Fibroblast of the conjunctiva (primary cell): ENCODE results near the gene MBNL2.

Experiments
- DNase-seq: peaks from one replicate; pipeline ENCODE4 v3.0.0-alpha.2; 2010; ENCODE audit warnings: low read depth

Gene MBNL2

DNA sequence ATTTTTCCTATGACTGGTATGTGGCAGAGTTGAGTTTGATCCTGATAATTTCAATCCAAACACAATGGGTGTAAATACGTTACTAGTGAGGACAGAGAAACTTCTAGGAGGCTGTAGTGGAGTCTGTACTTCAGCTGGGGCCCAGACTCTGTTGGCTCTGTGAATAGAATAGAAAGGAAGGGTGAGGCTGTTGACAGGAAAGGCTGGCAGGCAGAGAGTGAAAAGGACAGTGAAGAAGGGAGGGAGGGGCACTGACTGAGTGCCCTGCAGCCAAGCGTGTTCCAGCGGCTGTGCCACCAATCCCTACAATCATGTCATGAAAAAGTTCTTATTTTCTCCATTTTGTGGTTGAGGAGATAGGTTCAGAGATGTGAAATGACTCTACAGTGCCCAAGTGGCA lies 80.5 kb downstream of the MBNL2 start:
- DNase-seq: no peak

DNA sequence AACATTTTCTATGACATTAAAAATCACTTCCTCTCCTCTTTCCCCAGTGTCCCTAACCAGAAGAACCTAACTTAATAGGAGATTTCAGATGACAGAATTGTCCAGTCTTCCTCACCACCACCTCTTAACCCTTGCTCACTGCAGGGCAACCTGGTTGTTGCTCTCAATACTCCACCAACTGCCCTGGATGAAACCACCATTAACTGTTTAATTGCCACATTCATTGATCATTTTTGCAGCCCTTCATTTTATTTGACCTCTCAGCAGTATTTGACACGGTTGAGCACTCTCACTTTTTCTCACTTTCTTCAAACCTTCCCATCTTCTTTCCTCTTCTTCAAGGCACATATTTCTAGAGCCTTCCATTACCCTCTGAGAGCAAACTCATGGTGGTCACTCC lies 84.0 kb downstream of the MBNL2 start:
- DNase-seq: no peak

DNA sequence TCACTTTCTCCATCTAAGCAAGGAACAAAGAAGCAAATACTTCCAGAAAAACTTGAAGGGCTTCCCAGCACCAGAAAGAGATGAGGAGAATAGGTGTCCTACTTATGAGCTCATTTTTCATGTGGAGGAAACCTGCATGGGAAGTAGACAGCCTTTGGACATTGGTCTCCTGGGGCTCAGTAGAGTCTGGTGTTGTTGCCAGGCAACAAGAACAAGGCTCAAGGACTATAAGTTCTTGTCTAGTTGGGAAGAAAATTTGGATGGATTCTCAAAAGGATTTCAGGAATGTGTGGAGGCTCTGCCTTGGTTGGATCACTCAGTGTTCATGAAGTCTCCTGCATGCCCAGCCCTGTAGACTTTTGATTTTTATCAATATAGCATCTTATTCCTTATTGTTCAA lies 84.5 kb downstream of the MBNL2 start:
- DNase-seq: peak; percentile 22

DNA sequence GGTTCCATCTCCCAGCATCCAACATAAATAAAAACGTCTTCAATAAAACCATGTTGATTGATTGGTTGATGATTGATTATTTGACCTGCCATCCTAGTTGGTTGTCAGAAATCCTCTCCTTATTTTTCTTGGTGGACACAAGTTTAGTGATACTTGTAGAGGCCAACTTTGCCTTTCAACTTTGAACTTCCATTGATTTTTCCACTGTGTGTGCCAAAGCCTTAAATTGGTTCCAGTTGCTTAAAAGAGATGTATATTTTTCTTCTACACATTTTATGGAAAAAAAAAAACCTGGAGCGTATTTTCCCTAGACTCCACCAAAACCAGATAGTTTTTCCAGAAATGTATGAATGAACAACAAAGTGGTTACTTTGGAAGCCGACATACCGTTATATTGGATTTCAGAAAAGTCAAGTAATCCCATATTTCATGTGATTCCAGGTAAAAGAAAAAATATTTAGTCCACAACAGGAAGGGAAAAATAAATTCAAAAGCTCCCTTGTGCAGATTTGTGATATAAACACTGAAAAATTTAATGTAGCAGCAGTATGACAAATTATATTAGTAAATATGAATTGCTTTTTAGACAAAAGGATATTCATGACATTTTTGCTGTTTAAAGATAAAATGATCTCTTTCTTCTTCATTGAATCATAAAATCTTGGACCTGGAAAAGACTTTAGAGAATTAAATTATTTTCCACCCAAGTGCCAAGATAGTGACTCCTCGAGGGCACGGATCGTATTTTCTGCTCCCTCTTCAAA lies 85.2 kb downstream of the MBNL2 start:
- DNase-seq: no peak

DNA sequence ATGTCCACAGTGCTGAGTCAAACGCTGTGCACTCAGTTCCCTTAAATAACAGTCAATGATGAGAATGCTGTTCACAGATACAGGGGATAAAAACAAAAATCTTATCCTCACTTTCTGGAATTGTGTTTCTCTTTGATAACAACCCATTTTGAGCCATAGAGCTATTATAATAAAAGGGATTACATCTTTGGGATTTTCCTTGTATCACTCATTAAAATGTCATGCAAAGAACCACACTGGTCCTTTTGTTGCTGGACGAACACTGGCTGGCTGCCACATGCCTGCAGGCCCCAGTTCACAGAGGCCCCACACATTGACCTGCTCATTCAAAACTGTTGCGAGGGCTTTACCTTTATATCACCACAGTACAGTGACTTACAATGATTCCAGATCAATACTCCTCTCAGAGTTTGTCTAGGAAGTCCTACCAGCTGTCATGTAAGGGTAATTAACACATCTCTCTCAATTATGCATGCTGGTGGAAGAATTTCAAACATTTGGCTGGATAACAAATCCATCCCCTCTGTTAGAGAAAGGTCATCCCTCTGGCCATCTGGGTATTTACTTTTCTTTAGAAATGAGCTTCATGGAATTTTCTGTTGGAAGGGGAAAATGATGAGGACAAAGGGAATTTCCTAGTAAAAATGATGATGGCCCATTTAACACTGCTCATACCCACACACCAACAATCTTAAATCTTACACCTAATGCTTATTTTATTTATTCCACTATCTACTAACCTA lies 85.9 kb downstream of the MBNL2 start:
- DNase-seq: no peak

DNA sequence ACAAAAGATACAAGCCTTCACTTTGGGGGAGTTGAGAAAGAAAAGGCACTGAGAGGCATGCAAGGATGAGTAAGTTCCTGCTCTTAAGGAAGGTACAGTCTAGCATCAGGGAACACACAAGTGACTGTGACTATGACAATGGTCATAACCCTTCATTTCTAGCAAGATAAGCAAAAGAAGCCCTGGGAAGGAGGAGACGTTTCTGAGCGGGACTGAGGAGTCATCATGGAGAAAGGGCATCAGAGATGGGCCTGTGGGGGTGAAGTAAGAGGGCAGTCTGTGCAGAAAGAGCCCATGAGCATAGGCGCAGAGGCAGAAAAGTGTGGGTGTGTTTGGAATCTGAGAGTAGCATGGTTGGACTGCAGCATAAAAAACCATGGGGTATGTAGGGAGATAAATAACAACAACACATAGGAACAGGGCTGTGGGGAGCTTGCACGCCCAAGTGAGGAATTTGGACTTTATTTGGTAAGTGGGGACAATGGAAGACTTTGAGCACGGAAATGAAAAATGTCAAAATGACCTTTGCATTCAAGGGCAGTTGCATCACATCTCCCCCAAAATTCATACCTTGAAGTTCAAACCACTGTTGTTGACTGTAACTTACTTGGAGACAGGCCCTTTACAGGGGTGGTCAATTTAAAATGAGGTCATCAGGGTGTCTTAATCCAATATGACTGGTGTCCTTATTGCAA lies 86.7 kb downstream of the MBNL2 start:
- DNase-seq: no peak

DNA sequence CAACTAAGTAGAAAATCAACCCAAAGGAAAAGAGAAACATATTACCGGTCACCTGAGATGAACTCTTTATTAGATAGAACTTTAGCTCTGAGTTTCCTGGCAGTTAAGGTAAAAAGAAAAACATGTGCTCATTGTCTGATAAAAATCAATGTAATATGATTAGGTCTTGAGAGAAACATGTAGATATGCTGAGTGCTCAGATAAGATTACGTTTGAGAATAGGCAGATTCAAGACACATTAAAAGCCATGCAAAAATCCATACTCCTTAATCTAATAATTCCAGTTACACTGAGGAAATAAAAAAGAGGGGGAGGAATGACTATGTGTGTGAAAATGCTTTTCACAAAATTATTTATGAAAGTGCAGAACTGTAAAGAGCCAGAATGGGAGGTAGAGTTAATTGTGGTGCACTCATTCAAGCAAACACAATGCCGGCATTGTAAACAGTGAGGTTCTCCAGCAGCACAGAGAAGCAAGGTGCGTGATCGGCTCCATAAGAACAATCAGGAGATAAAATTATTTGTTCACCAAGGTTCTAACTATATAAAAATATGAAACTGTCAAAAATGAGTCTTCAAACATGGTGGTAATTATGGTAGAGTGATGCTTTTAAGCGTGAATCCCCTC lies 88.8 kb downstream of the MBNL2 start:
- no peak for DNase-seq

DNA sequence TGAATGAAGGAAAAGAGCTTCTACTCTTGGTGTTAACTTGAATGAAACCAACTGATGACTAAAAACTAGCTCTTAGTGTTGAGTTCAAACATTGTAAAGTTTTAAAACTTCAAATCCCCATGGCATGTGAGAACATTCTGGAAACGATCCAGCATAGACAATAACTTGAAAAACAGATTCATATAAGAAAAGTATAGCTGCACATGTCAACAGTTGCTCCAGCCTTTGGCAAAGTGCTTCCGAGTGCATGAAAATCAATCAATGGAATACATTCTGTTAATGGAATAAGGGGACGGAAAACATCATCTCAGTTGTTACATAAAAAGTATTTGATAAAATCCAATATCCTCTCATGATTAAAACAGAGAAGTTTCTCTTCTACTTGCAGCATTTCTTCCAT lies 89.8 kb downstream of the MBNL2 start:
- DNase-seq: no peak

DNA sequence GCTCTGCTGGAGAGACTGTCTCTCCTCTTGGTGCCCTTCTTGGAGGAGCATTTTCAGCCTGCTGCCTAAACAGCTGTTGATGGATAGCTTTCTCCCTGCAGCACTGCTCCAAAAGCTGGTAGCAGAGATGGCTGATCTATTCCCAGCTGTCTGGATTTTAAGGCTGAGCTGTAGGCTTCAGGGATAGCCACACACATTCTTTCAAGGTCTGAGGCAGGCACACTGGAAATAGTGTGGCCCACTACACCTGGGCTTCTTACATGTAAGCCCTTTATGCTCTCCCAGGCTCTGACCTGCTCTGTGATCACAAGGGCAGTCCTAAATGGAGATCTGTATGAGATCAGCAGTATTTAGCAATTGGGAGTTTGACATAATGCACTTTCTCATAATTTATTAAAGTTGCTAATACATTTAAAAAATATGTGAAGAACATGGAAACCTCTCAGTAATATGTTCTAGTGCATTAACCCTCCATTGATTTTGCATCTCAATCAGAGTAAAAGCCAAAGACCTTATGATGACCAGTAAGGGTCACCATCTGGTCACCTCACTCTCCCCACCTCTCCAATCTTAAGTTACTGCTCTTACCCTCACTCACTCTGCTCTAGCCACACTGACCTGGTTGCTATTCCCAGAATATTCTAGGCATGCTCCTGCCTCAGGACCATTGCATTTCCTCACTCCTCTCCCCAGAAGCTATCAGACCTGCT lies 91.6 kb downstream of the MBNL2 start:
- no peak for DNase-seq

DNA sequence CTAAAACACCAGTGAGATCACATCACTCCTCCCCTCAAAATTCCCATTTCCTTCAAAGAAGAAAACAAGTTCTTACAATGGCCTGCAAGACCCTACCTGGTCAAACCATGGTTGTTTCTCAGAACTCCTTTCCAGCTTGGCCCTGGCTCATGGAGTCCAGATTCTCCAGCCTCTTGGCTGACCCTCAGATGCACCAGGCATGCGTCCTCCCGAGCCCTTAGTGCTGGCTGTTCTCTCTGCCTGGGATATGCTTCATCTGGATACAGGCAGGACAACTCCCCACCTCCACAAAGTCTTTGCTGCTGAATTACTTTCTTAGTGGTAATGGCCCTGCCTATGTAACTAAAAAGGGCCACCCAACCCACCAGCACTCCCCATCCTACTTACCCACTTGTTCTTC lies 94.3 kb downstream of the MBNL2 start:
- no peak for DNase-seq

DNA sequence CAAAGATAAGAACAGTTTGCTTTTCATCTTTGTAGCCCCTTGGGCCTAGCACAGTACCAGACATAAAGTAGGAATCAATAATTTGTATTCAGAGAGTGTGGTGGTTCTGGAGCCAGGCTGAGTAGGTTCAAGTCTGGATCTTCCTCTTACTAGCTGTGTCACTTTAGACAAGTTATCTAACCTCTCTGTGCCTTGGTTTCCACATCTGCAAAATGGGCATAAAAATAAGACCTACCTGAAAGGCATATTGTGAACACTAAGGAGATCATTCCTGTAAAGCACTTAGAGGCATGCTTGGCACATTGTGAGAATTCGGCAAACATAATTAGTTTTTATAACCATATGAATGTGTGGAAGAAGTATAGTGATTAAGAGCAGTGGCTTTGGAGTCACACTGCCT lies 95.8 kb downstream of the MBNL2 start:
- no peak for DNase-seq

DNA sequence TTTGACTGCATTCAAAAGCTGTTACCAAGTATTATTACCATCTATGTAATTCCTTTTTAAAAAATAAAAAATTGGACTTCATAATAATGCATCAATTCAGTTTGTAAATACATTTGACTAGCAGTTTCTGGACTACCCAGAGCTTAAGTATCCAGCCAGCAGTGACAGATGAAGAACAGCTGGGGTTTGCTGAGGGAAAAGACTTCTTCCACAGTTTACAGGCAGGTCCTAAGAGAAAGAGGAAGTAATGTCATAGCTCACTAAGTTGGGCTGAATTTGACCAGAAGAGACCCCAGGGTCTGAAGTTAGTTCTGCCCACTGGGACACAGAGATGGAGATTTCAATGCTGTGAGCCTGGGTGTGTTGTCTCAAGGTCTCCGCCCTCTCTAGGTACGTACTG lies 96.4 kb downstream of the MBNL2 start:
- DNase-seq: no peak

DNA sequence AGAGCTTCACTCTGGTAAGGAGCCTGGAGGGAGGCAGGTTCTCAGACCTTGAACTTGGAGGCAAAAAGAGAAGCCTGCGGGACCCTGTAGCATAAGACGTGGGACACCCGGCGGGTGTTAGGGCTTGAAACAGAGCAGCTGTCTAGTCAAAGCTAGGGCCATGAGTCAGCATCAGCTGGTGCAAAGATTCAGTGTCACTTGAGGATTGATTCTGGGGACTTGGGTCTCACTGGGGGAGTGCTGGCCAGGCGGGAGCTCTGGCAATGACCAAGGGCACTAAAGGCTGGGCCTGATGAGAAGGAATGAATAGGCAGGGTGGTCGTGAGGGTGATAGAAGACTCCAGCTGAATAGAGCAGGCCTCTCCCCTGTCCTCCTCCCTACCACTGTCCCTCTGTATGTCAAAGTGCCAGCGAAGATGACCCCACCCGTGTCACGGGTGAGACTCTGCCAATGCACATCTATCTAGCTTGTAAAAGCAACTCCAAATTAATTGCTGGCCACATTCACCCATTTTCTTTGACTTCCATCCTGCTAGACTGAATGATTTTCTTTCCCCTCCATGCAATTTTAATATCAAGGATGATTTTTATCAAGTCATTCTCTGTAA lies 97.1 kb downstream of the MBNL2 start:
- no peak for DNase-seq

DNA sequence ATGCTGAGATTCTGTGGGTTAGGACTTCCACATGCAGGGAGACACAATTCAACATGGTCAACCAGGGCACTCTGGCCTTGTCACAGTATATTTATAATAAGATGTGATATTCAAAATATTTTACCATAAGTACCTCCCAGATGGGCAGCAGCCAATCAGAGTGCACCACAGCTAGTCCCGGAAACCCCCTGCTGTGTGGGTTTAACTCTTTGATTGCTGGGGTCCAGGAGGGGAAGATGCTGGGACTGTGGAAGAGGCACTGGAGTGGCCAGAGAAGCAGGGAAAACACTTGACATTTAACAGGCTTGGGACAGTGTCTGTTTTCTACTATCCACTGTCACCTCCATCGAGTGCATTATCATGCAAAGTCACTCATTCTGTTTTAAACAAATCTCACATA lies 99.0 kb downstream of the MBNL2 start:
- no peak for DNase-seq

DNA sequence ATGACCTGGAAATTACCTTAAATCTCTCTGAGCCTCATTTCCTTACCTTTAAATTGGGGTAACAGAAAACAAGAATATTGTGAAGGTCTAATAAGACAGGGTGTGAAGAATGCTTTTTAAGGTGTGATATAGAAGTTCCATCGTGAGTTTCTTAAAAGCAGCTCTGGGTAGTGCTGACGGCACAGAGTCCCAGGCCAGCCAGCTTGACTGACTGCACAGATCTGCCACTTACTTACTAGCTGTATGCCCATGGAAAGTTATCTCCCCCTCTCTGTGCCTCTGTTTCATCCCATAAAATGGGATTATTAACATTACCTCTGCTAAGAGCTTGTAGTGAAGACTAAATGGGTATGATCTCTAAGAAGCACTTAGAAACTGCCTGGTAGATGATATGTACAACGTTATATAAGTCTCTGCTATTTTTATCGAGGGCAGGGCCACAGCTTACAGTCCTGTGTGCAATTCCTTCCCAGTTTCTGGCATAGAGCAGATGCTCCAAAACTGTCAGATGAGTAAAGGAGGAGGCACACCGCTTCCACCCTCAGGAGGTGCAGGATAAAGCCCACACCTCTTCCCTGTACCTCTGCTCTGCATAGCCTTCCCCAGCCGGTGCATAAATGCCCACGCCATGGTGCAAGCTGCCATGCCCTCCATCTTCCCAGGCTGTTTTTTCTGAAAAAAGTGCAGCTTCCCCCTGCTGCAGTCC lies 99.6 kb downstream of the MBNL2 start:
- DNase-seq: no peak

DNA sequence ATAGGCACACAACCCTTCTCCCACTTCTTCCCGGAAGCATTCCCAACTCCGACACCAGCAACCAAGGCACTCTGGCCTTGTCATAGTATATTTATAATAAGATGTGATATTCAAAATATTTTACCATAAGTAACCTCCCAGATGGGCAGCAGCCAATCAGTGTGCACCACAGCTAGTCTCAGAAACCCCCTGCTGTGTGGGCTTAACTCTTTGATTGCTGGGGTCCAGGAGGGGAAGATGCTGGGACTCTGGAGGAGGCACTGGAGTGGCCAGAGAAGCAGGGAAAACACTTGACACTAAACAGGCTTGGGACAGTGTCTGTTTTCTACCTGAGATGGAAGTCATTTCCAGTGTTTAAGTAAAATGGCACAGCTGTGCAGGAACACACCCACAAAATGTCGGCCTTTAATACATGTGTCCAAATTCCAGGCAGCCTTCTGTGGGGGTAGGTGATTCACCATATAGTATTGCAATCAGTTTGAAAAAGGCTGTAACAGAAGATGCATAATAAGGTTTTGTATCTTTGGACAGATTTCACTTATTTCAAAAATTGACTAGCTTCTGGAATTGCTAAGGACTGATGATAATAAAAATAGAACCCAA lies 100.7 kb downstream of the MBNL2 start:
- peak; percentile 41 for DNase-seq

DNA sequence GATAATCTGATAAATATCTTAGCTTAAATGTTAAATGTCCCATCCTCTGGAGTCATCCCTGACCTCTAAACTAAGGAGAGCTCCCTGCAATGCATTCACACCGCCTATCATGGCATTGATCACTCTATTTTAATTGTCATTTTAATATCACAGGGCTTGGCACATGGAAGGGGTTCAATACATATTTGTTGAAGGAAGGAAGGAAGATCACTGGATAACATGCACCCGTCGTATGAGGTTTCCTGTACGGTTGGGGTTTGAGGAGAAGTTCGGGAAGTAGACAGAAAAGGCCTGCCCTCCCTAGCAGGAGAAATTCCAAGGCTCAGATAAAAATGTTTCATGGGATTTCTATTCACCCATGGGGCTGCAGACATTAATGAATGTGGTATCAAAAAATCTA lies 102.0 kb downstream of the MBNL2 start:
- no peak for DNase-seq

DNA sequence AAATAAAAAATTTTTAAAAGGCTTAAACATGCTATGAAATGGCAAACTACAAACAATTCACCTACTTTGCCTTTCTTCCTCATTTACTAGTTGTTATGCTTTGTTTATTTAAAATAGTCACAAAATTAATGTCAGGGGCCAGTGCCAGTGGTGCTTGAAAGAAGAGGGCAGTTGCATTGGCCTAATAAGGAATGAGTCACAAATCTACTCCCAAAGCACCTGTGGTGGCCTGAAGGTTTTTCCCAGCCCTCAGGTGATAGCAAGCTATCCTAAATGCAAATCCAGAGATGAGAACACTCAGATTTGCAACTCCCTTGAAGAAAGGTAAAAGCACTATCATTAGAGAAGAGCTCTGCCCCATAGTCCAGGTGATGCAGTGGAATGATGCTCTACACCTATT lies 103.6 kb downstream of the MBNL2 start:
- DNase-seq: no peak

DNA sequence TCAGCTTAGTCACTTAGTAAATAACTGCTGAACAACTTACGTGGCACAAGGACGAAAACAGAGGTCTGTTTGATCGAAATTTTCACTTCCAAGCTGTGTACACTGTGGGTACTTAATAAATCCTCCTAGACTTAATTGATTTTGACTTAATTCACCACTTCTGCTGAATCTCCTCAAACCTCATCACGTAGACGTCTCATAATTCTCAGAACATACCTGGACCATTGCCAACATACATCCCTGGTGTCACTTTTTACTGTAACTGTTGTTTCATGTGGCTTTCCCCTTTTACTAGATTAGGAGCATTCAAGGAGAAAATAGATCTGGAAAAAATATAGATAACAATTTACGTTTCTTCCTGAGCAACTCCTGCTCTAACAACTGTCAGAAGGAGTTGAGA lies 105.0 kb downstream of the MBNL2 start:
- DNase-seq: no peak

DNA sequence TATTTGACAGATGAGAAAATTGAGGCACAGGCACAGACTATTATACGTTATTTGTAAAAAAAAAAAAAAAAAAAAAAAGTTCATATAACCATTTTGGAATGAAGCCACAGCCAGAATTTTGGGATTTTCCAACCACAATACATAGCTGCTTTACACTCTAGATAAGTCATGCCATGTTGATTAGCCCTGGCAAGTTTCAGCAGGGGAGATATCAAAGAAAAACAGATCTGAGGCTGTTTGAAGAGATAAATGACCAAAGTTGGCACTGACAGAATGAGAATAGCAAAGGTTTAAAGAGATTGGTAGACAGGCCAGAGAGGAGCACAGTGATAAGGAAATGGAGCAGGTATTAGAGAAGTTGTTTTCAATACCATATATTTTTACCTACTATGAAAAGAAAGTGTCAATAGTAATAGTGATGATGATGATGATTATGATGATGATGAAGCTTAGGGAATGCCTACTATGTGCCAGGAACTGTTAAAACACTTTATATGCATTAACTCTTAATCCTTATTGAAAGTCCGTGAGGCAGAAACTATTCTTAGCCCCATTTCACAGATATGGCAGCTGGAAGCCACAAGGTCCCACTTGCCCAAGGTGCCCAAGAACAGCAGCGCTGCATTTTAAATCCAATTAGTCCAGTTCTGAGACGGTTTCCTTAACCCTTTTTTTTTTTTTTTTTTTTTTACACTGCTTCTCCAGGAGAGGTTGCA lies 105.5 kb downstream of the MBNL2 start:
- DNase-seq: no peak
